NCI-H187 treated with DMSO at 0.1 percent for 48 hours (cell line): Measurements from ENCODE around the gene NME3.
A peak's percentile ranks its signal among the peaks of the same experiment; 100 is the strongest.

Experiments
- DNase-seq: peaks from one replicate; lab custom pipeline; 2025; lab: John Stamatoyannopoulos, UW

The NME3 gene

DNA sequence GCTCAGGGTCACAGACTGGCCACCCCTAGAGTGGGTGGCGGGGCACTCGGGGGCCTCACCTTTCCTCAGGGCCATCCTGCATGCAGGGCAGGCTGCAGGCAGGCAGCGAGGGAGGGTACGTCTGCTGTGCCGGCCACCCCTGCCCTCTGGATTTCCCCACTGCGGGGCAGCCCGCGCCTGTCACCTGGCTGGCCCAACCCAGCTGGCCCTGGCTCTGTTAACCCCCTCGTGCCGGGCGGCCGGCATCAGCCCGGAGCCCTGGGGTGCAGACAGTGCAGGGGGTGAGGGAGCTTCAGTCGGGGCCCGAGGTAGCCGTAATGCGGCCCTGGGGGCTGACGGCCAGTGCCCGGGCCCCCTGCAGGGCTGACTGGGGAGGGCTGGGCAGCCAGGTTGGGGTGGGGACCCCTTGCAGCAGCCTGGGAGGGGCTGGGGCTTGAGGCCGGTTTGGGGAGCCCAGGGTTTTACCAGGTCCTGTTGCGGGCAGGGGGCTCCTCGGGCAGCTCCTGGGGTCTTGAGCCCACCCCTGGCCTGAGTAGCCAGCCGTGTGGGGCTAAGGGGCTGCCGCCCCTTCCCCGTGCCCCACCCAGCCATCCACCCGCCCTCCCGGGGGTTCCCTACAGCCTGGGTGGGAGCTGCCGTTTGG is 22.4 kb upstream of the NME3 start, which contains the start of gene IGFALS:
IGFALS (minus strand) TSS at position 128 of the 643 bp plus-strand sequence; CDS start at position 75, 53 bp downstream.
- no peak for DNase-seq

DNA sequence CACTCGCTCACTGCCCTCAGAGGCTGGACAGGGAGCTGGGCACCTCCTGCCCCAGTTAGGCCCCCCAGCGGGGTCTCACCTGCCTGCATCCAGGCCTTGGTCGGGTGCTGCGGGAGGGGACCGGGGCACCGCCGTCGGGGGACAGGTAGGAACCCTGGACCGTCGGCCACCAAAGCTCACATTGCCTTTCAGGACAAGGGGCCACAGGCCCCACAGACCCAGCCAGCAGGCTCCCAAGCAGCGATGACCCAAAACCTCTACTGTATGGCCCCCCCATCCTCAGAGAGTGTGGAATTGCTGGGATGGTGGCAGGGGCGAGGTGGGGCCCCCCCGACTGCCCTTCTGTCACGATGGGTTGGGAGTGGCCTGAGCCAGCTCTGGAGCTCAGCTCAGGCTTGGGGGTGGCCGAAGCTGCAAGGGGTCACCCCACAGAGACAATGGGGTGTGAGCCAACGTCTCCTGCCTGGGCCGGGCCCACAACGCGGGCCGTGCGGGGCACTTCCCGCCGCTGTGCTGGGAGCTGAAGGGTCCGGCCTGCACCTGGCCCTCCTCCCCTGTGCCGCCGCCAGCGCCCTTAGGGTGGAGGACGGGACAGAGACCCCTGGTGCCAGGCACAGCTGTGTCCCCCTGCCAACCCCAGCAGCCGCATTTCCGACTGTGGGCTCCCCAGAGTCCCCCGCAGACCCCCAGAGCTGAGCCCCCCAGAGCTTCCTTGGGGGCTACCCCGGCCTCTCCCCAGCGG is 21.7 kb upstream of the NME3 start:
- DNase-seq, result no peak

DNA sequence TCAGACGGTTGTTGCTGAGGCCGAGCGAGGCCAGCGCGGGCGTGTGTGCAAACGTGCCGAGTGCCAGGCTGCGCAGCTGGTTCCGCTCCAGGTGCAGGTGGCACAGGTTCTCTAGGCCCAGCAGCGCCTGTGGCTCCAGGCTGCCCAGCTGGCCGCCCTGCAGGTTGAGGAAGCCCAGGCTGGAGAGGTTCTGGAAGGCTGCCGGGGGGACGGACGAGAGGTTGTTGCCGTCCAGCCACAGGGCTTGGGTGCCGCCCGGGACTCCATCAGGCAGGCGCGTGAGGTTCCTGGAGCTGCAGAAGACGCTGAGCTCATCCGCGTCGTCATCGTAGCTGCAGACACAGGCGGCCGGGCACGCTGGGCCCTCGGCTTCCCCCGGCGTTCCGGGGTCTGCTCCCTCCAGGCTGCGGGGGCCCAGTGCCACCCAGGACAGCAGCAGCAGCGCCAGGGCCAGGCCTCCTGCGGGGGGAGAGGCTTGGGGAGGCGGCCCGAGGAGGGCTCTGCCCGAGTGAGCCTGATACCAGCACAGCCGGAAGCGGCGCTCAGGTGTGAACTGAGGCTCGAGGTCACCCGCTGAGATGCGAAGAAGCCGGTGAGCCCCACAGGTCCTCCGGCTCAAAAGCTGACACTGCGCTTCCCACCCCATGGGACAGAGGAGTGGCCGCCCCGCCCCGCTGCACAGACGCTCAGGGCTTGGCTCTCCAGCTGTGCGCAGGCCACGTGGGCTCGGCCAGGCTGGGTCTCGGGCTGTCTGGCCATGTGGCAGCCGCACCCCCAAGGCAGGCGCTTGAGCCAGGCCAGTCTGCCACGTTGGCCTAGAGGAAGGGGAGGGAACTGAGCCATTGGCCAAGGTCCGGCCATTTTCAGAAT is 20.8 kb upstream of the NME3 start:
- no peak for DNase-seq

- no peak for DNase-seq
These were observed 20.1 kb upstream of the NME3 start for GRCh38 chr16:1791256-1791942.

DNA sequence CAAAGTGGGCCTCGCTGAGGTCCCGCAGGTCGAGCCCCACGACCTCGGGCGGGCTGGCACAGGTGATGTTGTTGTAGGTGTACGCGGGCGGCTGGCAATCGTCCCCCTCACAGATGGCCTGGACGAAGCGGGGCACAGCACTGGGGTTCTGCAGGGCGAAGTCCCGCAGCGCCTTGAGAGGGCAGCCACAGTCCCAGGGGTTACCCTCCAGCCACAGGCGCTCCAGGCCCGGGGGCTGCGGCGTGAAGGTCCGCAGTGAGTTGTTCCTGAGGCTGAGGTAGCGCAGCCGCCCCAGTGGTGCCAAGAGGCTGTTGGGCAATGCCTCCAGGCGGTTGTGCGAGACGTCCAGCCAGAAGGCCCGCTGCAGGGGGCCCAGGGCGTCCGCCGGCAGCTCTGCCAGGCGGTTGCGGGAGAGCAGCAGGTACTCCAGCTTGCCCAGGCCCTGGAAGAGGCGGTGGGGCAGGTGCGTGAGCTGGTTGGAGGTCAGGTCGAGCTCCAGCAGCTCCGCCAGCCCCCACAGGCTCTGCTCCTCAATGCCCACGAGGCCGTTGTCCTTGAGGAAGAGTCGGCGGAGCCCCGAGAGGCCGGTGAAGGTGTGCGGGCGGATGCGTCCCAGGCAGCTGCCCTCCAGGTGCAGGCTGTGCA is 19.4 kb upstream of the NME3 start:
- no peak for DNase-seq

GRCh38 chr16:1790261-1790610 is 18.9 kb upstream of the NME3 start:
- no peak for DNase-seq

- DNase-seq, result no peak
These were observed 18.3 kb upstream of the NME3 start for GRCh38 chr16:1789643-1790045.

DNA sequence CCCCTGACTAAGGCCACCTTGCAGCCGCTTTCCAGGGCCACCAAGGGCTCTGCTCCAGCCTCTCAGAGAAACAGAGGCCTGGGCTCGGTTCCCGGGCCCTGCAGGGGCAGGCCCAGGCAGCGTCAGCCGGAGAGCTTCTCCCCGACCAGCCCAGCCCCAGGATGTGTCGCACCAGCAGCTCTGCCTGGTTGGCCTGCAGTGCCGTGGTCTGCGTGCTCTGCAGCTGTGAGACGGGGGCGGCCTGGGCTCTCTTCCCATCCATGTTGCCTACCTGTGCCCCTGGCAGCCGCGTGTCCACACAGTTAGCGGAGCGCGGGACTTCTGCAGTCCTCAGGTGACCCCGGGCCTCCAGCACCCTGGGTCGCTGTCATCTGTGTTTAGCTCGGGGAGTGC is 17.4 kb upstream of the NME3 start:
- DNase-seq, result no peak

DNA sequence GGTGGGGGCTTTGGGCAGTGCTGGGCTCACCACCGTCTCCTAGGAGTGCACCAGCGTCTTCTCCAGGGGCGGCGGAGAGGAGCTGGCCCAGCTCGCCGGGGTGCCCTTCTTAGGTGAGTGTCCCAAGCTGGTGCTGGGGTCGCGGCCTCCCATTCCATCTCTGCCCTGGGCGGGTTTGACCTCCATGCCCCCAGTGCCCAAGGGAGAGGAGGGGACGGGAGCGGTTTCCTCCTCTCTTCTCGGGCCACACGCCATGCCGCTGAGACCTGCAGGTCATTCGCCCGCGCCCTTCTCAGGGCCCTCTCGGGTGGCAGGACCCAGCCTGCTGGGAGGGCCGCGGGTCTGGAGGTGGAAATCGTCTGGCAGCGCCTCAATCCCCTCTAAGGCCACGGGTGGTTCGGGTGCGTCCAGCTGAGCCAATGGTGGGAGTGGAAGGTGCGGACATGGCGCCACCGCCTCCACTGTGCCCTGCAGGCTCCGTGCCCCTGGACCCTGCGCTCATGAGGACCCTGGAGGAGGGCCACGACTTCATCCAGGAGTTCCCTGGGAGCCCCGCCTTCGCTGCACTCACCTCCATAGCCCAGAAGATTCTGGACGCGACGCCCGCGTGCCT is 16.9 kb upstream of the NME3 start:
- DNase-seq, result no peak

GRCh38 chr16:1787322-1788094 is 16.2 kb upstream of the NME3 start:
- DNase-seq, result no peak

GRCh38 chr16:1787056-1787321 is 15.6 kb upstream of the NME3 start:
- no peak for DNase-seq

GRCh38 chr16:1786242-1787055 is 15.1 kb upstream of the NME3 start:
- DNase-seq, result no peak

DNA sequence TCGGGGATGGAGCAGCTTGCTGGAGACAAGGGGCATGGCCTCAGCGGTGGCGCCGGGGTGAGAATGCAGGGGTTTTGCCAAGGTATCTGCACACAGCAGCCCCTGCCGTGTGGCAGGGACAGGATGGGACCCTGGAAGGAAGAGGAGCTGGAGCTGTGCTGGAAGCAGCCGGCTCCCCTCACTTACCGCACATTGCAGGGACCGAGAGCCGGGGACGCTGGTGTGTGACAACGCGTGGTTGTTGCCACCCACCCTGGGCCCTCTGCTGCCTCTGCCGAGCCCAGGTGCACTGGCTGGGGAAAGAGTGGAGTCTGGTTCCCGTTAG is 14.5 kb upstream of the NME3 start:
- no peak for DNase-seq

DNA sequence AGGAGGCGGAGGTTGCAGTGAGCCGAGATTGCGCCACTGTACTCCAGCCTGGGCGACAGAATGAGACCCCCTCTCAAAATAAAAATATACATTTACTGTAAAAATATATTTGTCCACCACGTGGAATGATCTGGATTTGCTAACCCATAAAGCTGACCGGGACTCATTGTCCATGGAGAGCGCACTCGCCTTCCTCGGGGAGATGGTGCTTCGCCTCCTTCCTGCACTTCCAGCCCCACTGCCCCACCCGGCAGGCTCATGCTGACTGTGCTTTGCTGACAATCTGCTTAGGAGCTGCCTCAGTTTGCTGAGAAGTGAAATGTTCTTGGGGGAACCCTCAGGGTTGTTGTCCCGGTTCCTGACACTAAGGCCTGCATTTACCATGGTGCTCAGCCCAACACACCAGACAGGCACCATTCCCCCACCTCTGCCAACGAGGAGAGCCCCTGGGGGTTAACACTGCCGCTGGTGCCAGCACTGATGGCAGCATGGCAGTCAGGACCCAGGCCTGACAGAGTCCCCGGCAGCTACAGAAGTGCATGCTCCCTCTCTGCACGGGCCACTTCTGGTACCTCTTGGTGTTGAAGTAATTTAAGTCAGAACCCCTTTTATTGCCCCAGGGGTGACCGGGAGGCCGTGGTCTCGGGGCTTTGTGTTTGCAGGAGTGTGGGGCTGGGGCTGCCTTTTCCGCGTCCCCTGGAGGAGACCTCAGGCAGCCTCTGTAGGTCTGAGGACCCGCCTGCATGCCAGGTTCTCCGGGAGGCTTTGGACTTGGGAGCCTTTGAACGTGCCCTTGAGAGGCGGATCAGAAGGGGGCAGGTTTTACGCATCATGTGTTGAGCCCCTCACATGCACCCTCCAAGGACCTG is 13.9 kb upstream of the NME3 start:
- DNase-seq, result no peak

GRCh38 chr16:1782408-1783264 is 11.3 kb upstream of the NME3 start, which contains the start of the genes NUBP2 and SPSB3:
Gene NUBP2 (plus strand): TSS chr16:1782960. CDS start chr16:1783021, 61 bp downstream.
Gene SPSB3 (minus strand): TSS chr16:1782571. CDS start chr16:1781483, 1,088 bp downstream.
- peak; percentile 100 for DNase-seq

DNA sequence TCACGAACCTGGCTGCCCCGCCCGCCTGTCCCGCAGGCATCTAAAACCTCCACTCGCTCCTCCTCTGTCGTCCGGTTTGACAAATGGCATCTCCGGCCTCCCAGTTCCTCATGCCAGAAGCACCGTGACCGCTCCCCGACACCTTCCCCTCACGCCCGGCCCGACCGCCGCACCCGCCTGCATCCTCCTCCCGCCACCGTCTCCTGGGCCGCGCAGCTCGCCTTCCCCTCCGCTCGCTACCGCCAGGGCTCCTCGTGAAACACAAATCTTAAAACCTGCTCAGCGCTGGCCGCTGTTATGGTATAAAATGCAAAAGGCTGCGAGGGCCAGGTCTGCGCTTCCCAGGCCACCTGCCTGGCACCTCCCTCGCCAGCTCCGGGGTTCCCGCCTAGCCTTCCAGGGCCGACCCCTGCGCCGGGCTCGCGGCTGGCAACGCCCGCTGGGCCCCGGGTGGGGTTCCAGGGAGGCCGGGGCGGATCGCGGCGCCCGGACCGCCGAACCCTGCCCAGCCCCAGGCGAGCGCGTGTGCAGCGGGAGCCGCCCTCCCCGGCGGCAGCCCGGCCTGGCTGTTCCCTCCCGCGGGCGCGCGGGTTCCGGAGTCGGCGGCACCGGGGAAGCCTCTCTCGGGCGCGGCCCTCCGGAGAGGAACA is 10.5 kb upstream of the NME3 start:
- DNase-seq, result no peak

GRCh38 chr16:1781254-1781653 is 9.9 kb upstream of the NME3 start:
- DNase-seq, result no peak
